Measurements from ENCODE around the gene LMO1. TPM values are rescaled to one million over a fixed set of nuclear protein-coding genes. Genes with fewer than 3 reads are reported as not detected.
A peak's percentile ranks its signal among the peaks of the same experiment; 100 is the strongest.

The LMO1 gene
- total RNA-seq, 2 experiments from 2014 or later, result not detected

GRCh38 chr11:8220261-8221045 lies 43.2 kb downstream of the LMO1 start:
- H3K4me3 Mint-ChIP-seq, result no peak overlapping the region
- H3K27ac Mint-ChIP-seq, result no peak overlapping the region
- Histone ChIP-seq H3K27ac (ENCODE audit: low read depth in 1 of 2, low read length in 2 of 2) (no peak overlapping the region), H3K4me3 (ENCODE audit: low read length) (no peak overlapping the region), H3K9me3 (ENCODE audit: control insufficient read depth in 1 of 2, insufficient read depth in 1 of 2, low read length in 2 of 2) (no peaks in the 10 kb centered on the region), H3K4me1 (ENCODE audit: insufficient read depth, low read length) (no peaks in the 10 kb centered on the region), H3K27me3 (ENCODE audit: control insufficient read depth in 1 of 2, insufficient read depth in 2 of 2, low read length in 2 of 2) (no peaks in the 10 kb centered on the region), H3K36me3 (ENCODE audit: insufficient read depth, low read length) (no peaks in the 10 kb centered on the region)
- ChIA-PET CTCF (no interaction called here), POLR2A (no interaction called here)
- DNase-seq (no peak), ATAC-seq (ENCODE audit: poor library complexity) (no peak)
- no peaks in the 10 kb centered on the region for H3K36me3 Mint-ChIP-seq (ENCODE audit: low read depth)
- H3K4me1 Mint-ChIP-seq (ENCODE audit: low read depth), result no peaks in the 10 kb centered on the region
- H3K27me3 Mint-ChIP-seq, result peaks cover 2% of the 10 kb centered on the region
- no peaks in the 10 kb centered on the region for H3K9me3 Mint-ChIP-seq
- TF ChIP-seq CTCF (IDR thresholded peaks at IDR 0.05), result no peak
- intact Hi-C loops (cut with DNase I, micrococcal nuclease), result loop anchor here in 1 of 2 experiments (10.0 kb wide), 1 partner anchor 914 kb away; no protein-coding TSS in a partner anchor

- Mint-ChIP-seq H3K27ac (no peak overlapping the region), H3K4me1 (ENCODE audit: low read depth) (no peaks in the 10 kb centered on the region), H3K9me3 (no peaks in the 10 kb centered on the region), H3K36me3 (ENCODE audit: low read depth) (no peaks in the 10 kb centered on the region), H3K27me3 (no peaks in the 10 kb centered on the region), H3K4me3 (no peak overlapping the region)
- intact Hi-C loops (cut with DNase I, micrococcal nuclease), result loop anchor here in 1 of 2 experiments (10.0 kb wide), 1 partner anchor 915 kb away; no protein-coding TSS in a partner anchor
- CTCF ChIA-PET, result no interaction called here
- Histone ChIP-seq H3K27me3 (ENCODE audit: control insufficient read depth in 1 of 2, insufficient read depth in 2 of 2, low read length in 2 of 2) (no peaks in the 10 kb centered on the region), H3K4me3 (ENCODE audit: low read length) (no peak overlapping the region), H3K9me3 (ENCODE audit: control insufficient read depth in 1 of 2, insufficient read depth in 1 of 2, low read length in 2 of 2) (no peaks in the 10 kb centered on the region), H3K4me1 (ENCODE audit: insufficient read depth, low read length) (no peaks in the 10 kb centered on the region), H3K36me3 (ENCODE audit: insufficient read depth, low read length) (no peaks in the 10 kb centered on the region), H3K27ac (ENCODE audit: low read depth in 1 of 2, low read length in 2 of 2) (no peak overlapping the region)
- POLR2A ChIA-PET, result no interaction called here
- DNase-seq (peak in 2 of 14 experiments; percentile 6 to 25), ATAC-seq (ENCODE audit: poor library complexity) (no peak)
- peak; percentile 54 for TF ChIP-seq CTCF (IDR thresholded peaks at IDR 0.05)
Measured at GRCh38 chr11:8219257-8220021, 44.2 kb downstream of the LMO1 start.

- intact Hi-C loops (cut with DNase I, micrococcal nuclease), result no loop called here
- Mint-ChIP-seq H3K4me1 (ENCODE audit: low read depth) (no peaks in the 10 kb centered on the region), H3K36me3 (ENCODE audit: low read depth) (no peaks in the 10 kb centered on the region), H3K9me3 (no peaks in the 10 kb centered on the region), H3K27ac (no peak overlapping the region), H3K27me3 (no peaks in the 10 kb centered on the region), H3K4me3 (no peak overlapping the region)
- Histone ChIP-seq H3K4me3 (ENCODE audit: low read length) (no peak overlapping the region), H3K36me3 (ENCODE audit: insufficient read depth, low read length) (no peaks in the 10 kb centered on the region), H3K4me1 (ENCODE audit: insufficient read depth, low read length) (no peaks in the 10 kb centered on the region), H3K27ac (ENCODE audit: low read depth in 1 of 2, low read length in 2 of 2) (no peak overlapping the region), H3K27me3 (ENCODE audit: control insufficient read depth in 1 of 2, insufficient read depth in 2 of 2, low read length in 2 of 2) (no peaks in the 10 kb centered on the region), H3K9me3 (ENCODE audit: control insufficient read depth in 1 of 2, insufficient read depth in 1 of 2, low read length in 2 of 2) (no peaks in the 10 kb centered on the region)
- no peak for DNase-seq
- ChIA-PET POLR2A (no interaction called here), CTCF (no interaction called here)
- TF ChIP-seq CTCF (IDR thresholded peaks at IDR 0.05), result no peak
- ATAC-seq (ENCODE audit: poor library complexity), result no peak
Measured at GRCh38 chr11:8218840-8219239, 44.8 kb downstream of the LMO1 start.
